Muscle of leg (tissue), 11 donors: ENCODE data around the gene SDR39U1. TPM values are rescaled to one million over a fixed set of nuclear protein-coding genes. Genes with fewer than 3 reads are reported as not detected.

Source experiments
- DNase-seq: peaks from one replicate; pipeline ENCODE4 v3.0.0; 2013
- H3K27ac ChIP-seq: one replicate; pipeline ENCODE4 v1.5.1; 2013; ENCODE audit warnings: mild to moderate bottlenecking, low read length, control low read depth
- H3K27me3 ChIP-seq: one replicate; pipeline ENCODE4 v1.6.1; 2013; ENCODE audit warnings: low read length; ENCODE audit not compliant: control insufficient read depth, insufficient read depth
- H3K36me3 ChIP-seq: one replicate; pipeline ENCODE4 v1.6.1; 2013; ENCODE audit warnings: low read length; ENCODE audit not compliant: control insufficient read depth, insufficient read depth
- H3K4me1 ChIP-seq: one replicate; pipeline ENCODE4 v1.6.1; 2013; ENCODE audit warnings: low read length; ENCODE audit not compliant: control insufficient read depth, insufficient read depth
- H3K4me3 ChIP-seq: one replicate; pipeline ENCODE4 v1.5.1; 2013; ENCODE audit warnings: low read length, control low read depth
- H3K9me3 ChIP-seq: replicated peaks from 2 replicates; pipeline ENCODE4 v1.6.1; 2013; ENCODE audit warnings: low read depth, low read length; ENCODE audit not compliant: control insufficient read depth
- WGBS: methylation state at CpG from one replicate; pipeline ENCODE4 v1.1.5; 2013; ENCODE audit warnings: missing lambda C conversion rate; ENCODE audit not compliant: insufficient coverage; 5-methylcytosine and 5-hydroxymethylcytosine counted together
- polyA plus RNA-seq, 8 donors: library from polyadenylated mRNA; unstranded; fragments of 120-200 nt; gene quantifications; one replicate each; pipeline versions ENCODE4 v1.2.1 to v1.2.3, GENCODE V29; 2013; ENCODE audit warnings: inconsistent platforms in 1 of 8, low replicate concordance in 1 of 8; ENCODE audit not compliant: insufficient read length in 8 of 8, insufficient read depth in 1 of 8
- total RNA-seq: library from RNA; stranded (reverse); fragments of 120-200 nt; gene quantifications from one replicate; pipeline ENCODE4 v1.2.4, GENCODE V29; 2013

Gene SDR39U1
- total and polyA plus RNA-seq, 9 donors: 18.8 to 65.3 (median 52.7) TPM

DNA sequence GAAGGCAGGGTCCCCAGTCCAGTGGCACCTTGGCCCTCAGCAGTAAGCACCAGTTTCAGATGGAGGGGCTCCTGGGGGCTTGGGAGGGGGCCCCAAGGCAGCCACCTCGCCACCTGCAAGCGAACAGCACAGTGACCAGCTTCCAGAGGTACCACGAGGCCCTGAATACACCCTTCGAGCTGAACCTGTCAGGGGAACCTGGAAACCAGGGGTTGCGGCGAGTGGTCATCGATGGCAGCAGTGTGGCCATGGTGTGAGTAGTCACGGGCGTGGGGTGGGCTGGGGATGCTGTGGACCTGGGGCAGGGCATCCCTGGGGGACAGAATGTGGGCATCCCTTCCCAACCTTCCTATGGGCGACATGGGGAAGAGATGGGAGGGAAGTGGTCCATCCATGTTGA, 32.6 kb downstream of the SDR39U1 start:
- H3K36me3 ChIP-seq: peaks cover 68% of the 10 kb centered on the region
- no peaks in the 10 kb centered on the region for H3K27me3 ChIP-seq
- H3K4me3 ChIP-seq: no peak overlapping the region
- H3K27ac ChIP-seq: no peak overlapping the region
- DNase-seq: no peak
- peaks cover 17% of the 10 kb centered on the region for H3K4me1 ChIP-seq
- 92% methylated on average over 10 of the region's 10 CpGs for WGBS
- H3K9me3 ChIP-seq: no peaks in the 10 kb centered on the region

DNA sequence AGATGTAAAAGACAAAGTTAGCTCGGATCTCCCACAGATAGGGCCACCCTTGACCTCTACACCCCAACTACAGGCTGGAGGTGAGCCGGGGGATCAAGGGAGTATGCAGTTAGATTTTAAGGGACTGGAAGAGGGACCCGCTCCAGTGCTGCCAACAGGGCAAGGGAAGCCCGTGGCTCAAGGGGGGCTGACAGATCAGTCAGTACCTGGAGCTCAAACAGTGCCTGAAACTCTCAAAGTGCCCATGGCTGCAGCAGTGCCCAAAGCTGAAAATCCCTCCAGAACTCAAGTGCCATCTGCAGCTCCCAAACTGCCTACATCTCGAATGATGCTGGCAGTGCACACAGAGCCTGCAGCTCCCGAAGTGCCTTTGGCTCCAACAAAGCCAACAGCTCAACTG, 33.4 kb downstream of the SDR39U1 start:
- no peak for DNase-seq
- Histone ChIP-seq H3K4me3 (no peak overlapping the region), H3K9me3 (no peaks in the 10 kb centered on the region), H3K27me3 (no peaks in the 10 kb centered on the region), H3K4me1 (peaks cover 22% of the 10 kb centered on the region), H3K27ac (no peak overlapping the region), H3K36me3 (peaks cover 61% of the 10 kb centered on the region)
- WGBS: 60% methylated on average over 4 of the region's 6 CpGs

DNA sequence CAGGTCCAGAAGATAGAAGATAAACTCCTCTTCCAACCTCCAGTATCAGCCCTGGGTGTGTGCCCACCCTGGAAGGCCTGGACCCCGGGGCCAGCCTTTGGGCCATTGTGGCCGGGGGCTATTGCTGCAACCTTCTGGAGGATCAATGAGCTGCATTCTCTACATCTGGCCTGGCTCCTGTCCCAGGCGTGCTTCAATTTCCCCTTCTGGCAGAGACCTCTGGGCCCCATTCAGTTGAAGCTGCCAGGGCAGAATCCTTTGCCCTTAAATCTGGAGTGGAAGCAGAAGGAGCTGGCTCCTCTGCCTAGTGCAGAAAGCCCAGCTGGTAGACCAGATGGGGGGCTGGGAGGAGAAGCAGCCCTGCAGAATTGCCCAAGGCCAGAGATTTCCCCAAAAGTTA, 33.8 kb downstream of the SDR39U1 start:
- H3K27me3 ChIP-seq: no peaks in the 10 kb centered on the region
- H3K36me3 ChIP-seq: peaks cover 57% of the 10 kb centered on the region
- peaks cover 24% of the 10 kb centered on the region for H3K4me1 ChIP-seq
- 27% methylated on average over 3 of the region's 3 CpGs for WGBS
- H3K9me3 ChIP-seq: no peaks in the 10 kb centered on the region
- DNase-seq: peak; percentile 53
- no peak overlapping the region for H3K4me3 ChIP-seq
- no peak overlapping the region for H3K27ac ChIP-seq

DNA sequence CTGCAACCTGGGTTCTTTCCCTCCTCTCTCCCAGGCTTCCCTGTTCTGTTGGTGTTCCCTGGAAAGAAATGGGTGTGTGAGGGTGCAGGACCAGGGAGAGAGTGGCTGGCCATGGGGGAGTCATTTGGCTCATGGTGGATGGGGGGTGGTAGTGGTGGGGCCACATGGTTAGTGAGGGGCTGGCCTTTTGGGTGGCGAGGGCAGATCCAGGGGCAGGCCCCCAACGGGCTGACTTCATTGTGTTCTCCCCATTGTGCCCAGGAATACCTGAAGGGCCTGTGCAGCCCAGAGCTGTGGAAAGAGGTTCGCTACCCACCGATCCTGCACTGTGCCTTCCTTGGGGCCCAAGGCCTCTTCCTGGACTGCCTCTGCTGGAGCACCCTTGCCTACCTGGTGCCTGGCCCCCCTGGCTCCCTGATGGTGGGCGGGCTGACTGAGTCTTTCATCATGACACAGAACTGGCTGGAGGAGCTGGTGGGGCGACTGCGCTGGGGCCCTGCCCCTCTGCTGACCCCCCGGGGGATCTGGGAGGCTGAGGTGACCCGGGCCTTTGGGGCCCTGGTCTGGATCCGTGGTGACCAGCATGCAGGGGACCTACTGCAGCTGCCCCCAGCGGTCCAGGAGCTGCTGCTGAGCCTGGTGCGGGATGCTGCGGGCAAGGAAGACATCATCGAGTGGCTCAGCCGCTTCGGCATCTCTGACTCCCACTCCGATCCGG, 34.8 kb downstream of the SDR39U1 start:
- Histone ChIP-seq H3K4me3 (no peak overlapping the region), H3K27ac (no peak overlapping the region), H3K4me1 (peaks cover 31% of the 10 kb centered on the region), H3K27me3 (no peaks in the 10 kb centered on the region), H3K36me3 (peaks cover 48% of the 10 kb centered on the region), H3K9me3 (no peaks in the 10 kb centered on the region)
- DNase-seq: no peak
- 89% methylated on average over 18 of the region's 18 CpGs for WGBS

DNA sequence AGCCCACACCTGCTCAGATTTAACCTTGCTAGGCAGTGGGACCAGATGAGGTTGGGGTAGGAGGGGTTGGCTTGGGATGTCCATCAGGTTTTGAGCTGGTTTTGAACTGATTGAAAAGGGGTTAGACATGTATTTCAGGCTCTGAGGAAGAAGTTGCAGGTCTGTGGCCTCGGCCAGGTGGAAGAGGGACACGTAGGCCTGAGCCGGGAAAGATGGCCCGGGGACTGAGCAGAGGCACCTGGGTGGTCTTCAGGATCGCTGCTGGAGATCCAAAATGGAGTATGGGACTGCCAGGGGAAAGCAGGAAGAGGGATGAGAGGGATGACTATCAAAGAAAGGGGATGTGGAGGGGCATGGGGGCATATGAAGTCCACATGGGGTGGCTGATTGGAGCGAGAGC, 36.2 kb downstream of the SDR39U1 start:
- no peaks in the 10 kb centered on the region for H3K9me3 ChIP-seq

DNA sequence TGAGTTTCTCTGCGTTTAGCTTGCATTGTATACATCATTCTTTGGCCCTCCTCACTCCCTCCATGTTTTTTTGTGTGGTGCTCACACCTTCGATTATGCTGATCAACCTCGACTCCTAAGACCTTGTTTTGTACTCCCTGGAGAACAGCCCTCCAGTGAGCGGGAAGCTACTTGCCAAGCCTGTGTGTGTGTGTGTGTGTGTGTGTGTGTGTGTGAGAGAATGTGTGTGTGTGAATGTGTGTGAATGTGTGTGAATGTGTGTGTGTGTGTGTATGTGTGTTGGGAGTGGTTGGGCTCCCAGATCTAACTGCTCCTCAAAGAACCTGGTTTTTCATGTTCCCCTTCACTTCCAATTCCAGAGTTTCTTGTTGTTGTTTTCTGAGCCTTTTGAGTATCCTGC, 37.8 kb downstream of the SDR39U1 start:
- Histone ChIP-seq H3K27me3 (no peaks in the 10 kb centered on the region), H3K9me3 (no peaks in the 10 kb centered on the region), H3K4me3 (no peak overlapping the region), H3K27ac (no peak overlapping the region), H3K36me3 (peaks cover 27% of the 10 kb centered on the region), H3K4me1 (peaks cover 55% of the 10 kb centered on the region)
- WGBS: no CpG with 5 or more reads among the region's 4 CpGs
- no peak for DNase-seq

More for the DNA sequence above, 36.2 kb downstream of the SDR39U1 start:
- Histone ChIP-seq H3K4me1 (peaks cover 43% of the 10 kb centered on the region), H3K4me3 (no peak overlapping the region), H3K36me3 (peaks cover 42% of the 10 kb centered on the region), H3K27me3 (no peaks in the 10 kb centered on the region), H3K27ac (no peak overlapping the region)
- 85% methylated on average over 5 of the region's 6 CpGs for WGBS
- no peak for DNase-seq

DNA sequence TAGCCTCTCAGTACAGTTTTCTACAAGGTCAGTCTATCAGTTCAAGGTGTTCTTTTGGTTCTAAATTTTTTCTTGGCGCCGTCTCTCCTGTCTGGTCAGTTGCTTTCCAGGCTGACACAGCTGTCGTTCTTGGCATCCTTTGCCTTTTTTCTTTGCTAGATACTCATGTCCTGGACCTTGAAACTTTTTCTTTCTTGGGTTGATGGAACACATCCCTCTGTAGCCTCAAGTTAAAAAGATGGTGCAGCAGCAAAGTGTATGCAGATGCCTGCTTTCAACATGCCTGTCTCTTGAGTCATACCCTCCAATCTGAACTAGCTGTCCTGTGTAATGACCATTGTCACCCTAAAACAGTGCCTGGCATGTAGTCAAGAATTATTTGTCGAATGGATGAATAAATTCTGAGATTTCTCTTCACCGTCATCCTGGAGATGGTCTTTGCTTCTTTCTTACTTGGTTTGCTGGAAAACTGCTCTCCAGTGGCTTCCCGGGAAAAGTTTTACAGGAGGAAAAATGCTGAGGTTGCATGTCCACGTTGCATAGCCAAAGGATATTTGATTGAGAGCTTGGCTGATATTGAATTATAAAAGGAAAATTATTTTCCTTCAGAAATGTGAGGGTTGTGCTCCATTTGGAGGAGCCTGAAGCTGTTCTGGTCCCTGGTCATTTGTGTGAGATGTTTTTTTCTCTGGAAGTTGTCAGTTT, 39.1 kb downstream of the SDR39U1 start:
- H3K36me3 ChIP-seq: peaks cover 14% of the 10 kb centered on the region

DNA sequence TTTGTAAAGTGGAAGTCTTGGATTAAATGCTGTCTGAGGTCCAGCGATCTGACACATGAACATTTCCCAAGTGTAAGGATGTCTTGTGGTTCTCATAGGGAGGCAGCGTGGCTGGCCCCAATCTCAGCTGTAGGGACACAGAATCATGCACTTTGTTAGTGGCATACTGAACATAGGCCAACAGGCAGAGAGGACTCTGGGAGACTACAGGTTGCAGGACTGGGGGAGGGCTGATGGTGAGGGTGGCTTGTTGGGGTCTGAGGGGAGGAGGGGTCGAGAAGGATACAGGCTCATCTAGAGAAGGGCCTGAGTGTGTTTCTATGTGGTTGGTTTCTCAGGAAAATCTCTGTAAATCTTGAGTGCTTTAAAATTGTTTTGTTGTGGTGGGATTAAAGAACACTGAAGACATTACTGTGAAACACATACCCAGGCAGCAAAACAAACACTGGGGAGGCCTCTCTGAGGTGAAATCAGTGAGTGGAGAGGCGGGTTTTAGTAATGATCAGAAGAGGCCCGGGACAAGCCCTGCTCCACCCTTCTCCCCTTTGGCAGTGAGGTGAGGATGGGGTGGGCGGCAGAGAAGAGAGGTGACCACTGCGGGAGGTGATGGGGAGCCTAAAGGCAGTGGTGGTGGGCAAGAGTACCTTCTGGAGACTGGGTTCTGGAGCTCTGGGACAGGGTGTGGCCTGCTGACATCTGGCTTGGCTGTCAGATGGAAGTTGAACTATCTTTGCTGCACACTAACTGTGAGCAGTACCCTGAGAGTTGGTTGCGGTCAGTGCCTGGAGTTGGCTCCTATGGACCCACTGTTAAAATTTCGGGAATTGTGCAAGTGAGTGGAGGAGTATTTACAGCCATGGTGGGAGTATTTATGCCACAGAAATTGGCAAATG, 40.5 kb downstream of the SDR39U1 start:
- H3K4me3 ChIP-seq: no peak overlapping the region
- peaks cover 3% of the 10 kb centered on the region for H3K36me3 ChIP-seq
- no peak for DNase-seq
- 20% methylated on average over 6 of the region's 9 CpGs for WGBS
- peaks cover 56% of the 10 kb centered on the region for H3K4me1 ChIP-seq
- peak overlapping the region; percentile 29 for H3K27ac ChIP-seq
- no peaks in the 10 kb centered on the region for H3K27me3 ChIP-seq
- no peaks in the 10 kb centered on the region for H3K9me3 ChIP-seq

More for the DNA sequence above, 39.1 kb downstream of the SDR39U1 start:
- Histone ChIP-seq H3K27me3 (no peaks in the 10 kb centered on the region), H3K27ac (peak overlapping the region; percentile 45), H3K9me3 (no peaks in the 10 kb centered on the region), H3K4me3 (no peak overlapping the region), H3K4me1 (peaks cover 50% of the 10 kb centered on the region)
- DNase-seq: peak; percentile 88
- WGBS: 18% methylated on average over 5 of the region's 7 CpGs

DNA sequence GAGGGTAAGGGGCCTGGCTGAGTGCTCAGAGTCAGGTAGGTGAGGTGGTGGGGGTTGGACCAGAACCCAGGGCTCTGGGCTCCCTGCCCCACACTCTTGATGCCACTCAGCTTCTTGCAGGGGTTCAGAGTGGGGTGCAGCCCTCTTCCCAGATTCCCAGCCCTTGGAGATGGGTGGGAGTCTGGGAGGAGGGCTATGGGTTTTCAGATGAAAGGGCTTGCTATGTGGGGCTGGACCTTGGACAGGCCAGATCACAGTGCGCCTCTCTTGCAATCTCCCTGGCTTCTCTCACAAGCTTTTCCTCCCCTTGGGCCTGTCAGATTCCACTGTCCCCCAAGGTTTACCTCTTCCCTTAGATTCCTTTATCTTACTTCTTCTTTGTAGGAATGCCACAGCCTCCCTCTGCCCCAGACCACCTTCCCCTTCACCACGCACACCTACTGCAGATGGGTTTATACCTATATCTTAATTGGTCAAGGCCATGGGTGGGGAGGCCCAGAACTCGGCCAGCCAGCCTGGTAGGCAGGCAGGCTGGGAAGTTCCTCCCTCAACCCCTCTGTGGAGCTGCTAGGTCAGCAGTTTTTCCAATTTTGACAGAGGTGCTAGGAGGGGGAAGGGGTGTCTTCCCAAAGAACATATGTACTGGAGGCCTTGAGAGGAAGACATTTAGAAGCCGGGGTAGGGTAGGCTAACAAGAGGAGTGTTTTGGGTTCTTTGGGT, 42.4 kb downstream of the SDR39U1 start:
- Histone ChIP-seq H3K9me3 (no peaks in the 10 kb centered on the region), H3K4me1 (peaks cover 56% of the 10 kb centered on the region), H3K27me3 (no peaks in the 10 kb centered on the region), H3K4me3 (peak overlapping the region; percentile 63), H3K36me3 (no peaks in the 10 kb centered on the region), H3K27ac (peak overlapping the region; percentile 67)
- DNase-seq: no peak
- WGBS: 33% methylated on average over 2 of the region's 4 CpGs
